GM18502 (cell line): ENCODE data around the gene GAREM2.

Source experiments
- ATAC-seq: cut with Tn5 transposase; IDR thresholded peaks from one replicate; pipeline ENCODE4 v1.9.1; 2021; ENCODE audit warnings: mild to moderate bottlenecking; ENCODE audit not compliant: unreplicated experiment, poor library complexity

The GAREM2 gene

DNA sequence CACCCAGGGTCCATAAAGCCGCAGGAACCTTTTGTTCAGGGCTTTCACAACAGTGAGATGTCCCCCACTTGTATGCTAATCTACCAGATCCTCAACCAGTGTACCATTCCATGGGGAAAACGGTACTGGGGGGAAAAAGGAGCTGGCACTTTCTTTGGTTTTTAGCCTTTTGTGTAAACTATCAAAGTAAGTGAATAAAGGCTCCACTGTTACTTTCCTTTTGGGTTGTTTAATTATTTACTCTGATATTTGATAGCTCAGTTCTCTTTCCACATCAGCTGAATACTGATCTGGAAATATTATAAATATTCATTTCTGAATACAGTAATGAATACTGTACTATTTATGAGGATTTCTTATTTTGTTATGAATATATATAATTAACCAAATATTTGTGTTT, 51.2 kb downstream of the GAREM2 start:
- ATAC-seq: no peak

DNA sequence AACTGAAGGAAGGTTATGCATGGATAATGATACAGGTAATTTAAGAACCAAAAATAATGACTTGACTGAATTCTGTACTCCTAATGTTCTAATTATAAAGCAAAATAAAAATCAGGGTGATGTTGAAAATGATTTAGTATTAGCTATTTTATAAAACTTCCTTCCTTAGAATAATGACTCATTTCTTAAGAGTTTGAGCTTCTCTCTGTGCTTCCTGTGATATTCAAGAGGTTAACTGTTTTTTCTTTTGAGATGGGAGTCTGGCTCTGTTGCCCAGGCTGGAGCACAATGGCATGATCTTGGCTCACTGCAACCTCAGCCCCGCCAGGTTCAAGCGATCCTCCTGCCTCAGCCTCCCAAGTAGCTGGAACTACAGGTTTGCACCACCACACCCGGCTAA, 56.7 kb downstream of the GAREM2 start:
- no peak for ATAC-seq

DNA sequence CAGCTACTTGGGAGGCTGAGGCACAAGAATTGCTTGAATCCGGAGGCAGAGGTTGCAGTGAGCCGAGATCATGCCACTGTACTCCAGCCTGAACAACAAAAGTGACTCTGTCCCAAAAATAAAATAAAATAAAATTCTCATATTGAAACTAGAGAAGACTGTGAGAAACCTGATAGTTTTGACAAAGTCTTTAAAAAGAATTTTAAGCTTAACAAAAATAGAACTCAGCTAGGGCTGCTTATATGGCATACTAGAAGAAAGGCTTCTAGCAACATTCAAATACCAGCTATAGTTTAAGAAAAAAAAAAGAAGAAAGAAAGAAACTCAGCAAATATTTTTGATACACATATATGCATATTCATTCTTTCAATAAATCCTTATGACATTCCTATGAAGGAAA, 57.9 kb downstream of the GAREM2 start:
- ATAC-seq: no peak

DNA sequence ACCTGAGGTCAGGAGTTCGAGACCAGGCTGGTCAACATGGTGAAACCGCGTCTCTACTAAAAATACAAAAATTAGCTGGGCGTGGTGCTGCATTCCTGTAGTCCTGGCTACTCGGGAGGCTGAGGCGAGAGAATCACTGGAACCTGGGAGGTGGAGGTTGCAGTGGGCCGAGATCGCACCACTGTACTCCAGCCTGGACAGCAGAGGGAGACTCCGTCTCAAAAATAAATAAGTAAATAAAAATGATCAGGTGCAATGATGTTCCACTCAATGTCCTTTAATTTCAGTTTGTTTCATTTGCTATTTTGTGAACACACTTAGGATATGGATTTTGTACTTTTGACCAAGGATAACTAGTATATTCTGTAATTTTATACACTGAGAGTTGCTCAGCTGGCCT, 62.2 kb downstream of the GAREM2 start:
- ATAC-seq: no peak

DNA sequence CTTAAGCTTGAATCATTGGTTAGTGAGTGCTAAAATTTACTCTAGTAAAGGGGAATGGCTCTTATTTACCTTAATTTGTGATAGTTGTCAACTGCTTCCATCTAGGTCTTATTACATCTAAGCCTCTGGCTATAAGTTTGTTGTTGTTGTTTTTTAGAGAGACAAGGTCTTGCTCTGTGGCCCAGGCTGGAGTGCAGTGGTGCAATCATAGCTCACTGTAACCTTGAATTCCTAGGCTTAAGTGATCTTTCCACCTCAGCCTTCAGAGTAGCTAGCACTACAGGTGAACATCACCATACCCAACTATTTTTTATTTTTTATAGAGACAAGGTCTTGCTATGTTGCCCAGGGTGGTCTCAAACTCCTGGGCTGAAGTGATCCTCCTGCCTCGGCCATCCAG, 65.0 kb downstream of the GAREM2 start:
- no peak for ATAC-seq

DNA sequence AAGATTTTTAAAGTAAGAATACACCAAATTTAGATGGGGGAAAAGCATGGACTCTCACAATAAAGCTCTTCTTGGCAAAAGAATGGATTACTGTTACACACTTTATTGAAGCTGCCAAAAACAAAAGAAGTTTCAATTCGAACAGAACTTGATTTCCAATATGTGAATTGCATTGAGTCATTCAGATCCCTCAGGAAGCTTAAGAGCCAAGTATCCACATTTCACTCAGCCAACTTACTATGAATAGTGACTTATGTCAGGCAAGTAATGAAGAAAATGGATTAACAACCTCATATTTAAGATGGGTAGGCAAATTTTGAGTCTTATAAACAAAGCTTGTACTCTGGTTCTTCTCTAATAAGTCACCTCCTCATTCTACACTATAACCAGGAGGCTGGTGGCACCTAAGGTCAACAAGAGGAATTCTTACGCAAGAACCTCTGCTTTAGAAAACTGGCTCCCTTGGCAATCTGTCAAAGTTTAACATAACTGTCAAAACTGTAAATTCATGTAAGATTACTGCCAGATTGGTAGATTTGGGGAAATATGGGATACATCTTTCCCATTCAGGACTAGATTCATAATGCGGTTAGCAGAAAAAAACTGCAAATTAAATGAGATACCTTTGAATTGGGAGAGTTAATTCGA, 65.5 kb downstream of the GAREM2 start:
- no peak for ATAC-seq
